GM12891 (cell line): Measurements from ENCODE around the gene SIRT6.
"Not testable (repeated sequence)": the region's sequence is repeated elsewhere in the genome, so short reads cannot be mapped to it uniquely, and the experiment has no call there.

Source experiments
- DNase-seq: peaks from one replicate; pipeline ENCODE4 v3.0.0; 2011; ENCODE audit warnings: low spot score; ENCODE audit not compliant: insufficient read length
- FAIRE-seq: peaks from 2 replicates; lab custom pipeline; 2011; peaks lifted over from hg19 to GRCh38; lab: Jason Lieb, UNC
- PAX5 ChIP-seq: IDR thresholded peaks from 2 replicates; pipeline ENCODE4 v1.6.1; 2011; ENCODE audit warnings: low read length, moderate library complexity, mild to moderate bottlenecking; ENCODE audit not compliant: insufficient read depth, severe bottlenecking
- POLR2A ChIP-seq: IDR thresholded peaks from 2 replicates; pipeline ENCODE4 v1.6.1; 2011; ENCODE audit warnings: low read depth, low read length, control low read depth
- POLR2AphosphoS5 ChIP-seq: IDR thresholded peaks from 2 replicates; pipeline ENCODE4 v1.6.1; 2011; ENCODE audit warnings: low read depth, low read length, control low read depth
- POU2F2 ChIP-seq: IDR thresholded peaks from 2 replicates; pipeline ENCODE4 v1.6.1; 2011; ENCODE audit warnings: low read depth, mild to moderate bottlenecking, control low read depth, low read length, moderate library complexity
- SPI1 ChIP-seq: IDR thresholded peaks from 2 replicates; pipeline ENCODE4 v1.6.1; 2011; ENCODE audit warnings: low read depth, low read length, control low read depth
- TAF1 ChIP-seq: IDR thresholded peaks from 2 replicates; pipeline ENCODE4 v1.6.1; 2011; ENCODE audit warnings: low read depth, low read length, control low read depth

SIRT6 gene

DNA sequence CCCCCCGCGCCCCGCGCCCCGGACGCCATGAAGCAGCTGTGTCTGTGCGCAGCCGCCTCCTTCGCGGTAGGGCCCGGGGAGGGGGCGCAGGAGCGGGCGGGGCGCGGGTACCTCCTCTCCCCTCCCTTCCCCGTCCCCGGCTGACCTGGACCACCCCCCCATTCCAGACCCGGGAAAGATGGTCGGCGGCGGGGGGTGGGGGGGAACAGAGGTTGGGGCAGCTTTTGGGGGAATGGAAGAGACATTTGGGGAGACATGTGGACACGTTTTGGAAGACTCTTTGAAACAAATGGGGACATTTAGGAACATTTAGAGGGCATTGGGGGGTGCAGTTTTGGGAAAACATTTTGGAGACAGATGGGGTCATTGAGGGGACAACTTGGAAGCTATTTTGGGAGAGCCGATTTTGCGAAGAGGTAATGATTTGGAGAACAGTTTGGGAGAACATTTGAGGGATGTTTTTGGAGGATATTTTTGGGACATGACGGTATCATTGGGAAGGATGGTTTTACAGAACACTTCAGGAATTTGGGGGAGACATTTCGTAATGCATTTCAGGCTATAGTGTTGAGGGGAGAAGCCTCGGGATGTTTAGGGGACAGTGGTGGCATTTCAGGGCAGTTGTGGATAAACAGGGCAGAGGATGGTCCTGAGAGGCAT is 16.2 kb upstream of the SIRT6 start:
- no peak for FAIRE-seq
- no peak for TF ChIP-seq SPI1
- no peak for TF ChIP-seq POLR2A
- TF ChIP-seq PAX5 = no peak
- no peak for TF ChIP-seq POLR2AphosphoS5
- no peak for TF ChIP-seq TAF1
- TF ChIP-seq POU2F2 = no peak
- DNase-seq = no peak

DNA sequence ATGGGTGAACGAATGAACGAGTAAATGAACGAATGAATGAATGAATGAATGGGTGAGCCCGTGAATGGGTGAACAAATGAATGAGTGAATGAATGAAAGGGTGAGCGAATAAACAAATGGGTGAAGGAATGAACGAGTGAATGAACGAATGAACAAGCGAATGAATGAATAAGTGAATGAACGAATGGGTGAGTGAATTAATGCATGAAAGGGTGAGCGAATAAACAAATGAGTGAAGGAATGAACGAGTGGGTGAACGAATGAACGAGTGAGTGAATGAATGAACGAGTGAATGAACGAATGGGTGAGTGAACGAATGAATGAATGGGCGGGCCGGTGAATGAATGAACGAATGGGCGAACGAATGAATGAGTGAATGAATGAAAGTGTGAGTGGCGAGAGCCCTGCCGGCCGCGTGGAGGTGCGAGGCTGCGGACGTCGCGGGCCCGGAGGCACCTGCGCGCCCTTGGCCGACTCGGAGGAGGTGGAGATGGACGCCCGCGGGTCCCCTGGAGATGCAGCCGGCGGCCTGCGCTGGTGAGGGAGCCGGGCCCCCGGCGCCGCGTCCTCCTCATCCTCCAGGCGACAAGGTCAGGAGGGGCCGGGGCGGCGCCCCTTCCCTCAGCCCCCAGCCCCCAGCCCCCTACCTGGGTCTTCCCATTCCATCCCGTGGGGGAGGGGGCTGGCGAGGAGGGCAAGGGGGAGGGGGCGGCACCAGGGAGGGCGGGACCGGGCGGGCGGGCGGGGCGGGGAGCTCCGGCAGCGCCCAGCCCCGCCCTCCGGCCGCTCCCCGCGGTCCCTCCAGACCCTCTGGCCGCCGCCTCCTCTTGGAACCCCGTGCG is 15.5 kb upstream of the SIRT6 start:
- FAIRE-seq = no peak
- DNase-seq = peak; percentile 54
- TF ChIP-seq PAX5 (no peak), POLR2A (no peak), POLR2AphosphoS5 (no peak), POU2F2 (no peak), TAF1 (no peak), SPI1 (no peak)

DNA sequence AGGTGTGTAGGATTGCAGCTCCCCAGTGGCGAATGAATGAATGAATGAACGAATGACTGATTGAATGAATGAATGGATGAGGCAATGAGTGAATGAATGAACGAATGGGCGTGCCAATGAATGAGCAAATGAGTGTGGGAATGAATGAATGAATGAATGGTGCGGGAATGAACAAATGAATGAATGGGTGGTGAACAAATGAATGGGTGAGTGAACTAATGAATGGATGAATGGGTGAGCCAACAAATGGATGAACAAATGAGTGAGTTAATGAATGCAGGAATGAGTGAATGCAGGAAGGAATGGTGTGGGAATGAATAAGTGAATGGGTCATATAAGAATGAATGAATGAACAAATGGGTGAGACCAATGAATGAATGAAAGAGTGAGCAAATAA is 14.9 kb upstream of the SIRT6 start:
- DNase-seq (no peak), FAIRE-seq (peak; percentile 20)
- TF ChIP-seq POLR2A (no peak), TAF1 (no peak), POU2F2 (no peak), SPI1 (no peak), PAX5 (no peak), POLR2AphosphoS5 (no peak)

DNA sequence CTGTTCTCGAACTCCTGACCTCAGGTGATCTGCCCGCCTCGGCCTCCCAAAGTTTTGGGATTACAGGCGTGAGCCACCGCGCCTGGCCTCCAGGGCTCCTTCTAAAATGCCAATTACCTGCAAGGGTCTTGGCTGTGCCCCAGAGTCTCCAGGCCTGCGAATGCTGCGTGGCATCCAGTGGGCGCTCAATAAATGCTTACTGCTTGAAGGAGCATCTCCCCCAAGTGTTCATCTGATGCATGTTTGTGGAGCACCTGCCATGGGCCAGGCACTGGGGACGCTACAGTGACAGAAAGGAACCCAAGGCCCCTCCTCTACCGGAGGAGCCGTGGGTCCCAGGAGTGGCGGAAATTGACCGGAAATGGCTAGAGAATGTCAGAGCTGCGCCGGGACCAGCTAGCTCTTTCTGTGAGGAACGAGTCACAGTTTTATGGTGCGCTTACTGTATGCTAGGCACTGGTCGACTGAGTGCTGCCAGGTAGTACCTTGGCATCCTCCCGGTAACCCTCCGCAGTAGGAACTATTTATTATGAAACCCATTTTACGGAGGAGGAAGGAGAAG is 14.3 kb upstream of the SIRT6 start:
- TF ChIP-seq POLR2A (no peak), SPI1 (no peak), TAF1 (no peak), PAX5 (no peak)
- DNase-seq (no peak), FAIRE-seq (no peak)

DNA sequence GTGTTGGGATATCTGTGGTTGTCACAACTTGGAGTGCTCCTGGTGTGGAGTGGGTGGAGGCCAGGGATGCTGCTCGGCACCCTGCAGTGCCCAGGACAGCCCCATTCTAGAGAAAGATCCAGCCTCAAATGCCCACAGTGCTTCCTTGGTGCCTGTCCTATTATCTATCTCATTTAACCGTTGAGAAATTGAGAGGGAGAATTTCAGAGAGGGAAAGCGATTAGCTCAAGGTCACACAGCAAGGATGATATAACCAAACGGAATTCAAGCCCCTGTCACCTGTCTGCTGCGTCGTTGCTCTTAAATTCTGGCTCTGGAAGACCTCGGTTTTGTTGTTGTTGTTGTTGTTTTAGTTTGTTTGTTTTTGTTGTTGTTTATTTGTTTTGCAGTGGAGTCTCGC is 13.6 kb upstream of the SIRT6 start:
- FAIRE-seq (no peak), DNase-seq (no peak)
- TF ChIP-seq POLR2A (no peak), SPI1 (no peak), TAF1 (no peak), PAX5 (no peak), POU2F2 (no peak), POLR2AphosphoS5 (no peak)

DNA sequence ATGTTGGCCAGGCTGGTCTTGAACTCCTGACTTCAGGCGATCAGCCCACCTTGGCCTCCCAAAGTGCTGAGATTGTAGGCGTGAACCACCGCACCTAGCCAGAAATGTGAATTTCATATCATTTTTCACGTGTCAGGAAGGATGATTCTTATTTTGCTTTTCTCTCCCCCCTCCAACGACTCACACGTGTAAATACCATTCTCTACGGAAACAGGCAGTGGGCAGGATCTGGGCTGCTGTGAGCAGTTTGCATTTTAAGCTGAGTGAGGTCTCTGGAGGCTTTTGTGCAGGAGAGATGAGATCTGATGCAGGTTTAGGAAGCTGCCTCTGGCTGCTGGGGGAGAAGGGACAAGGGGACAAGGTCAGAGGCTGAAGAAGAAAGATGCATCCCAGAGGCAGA is 12.0 kb upstream of the SIRT6 start:
- TF ChIP-seq PAX5 (no peak), SPI1 (no peak), POLR2AphosphoS5 (no peak), TAF1 (no peak), POU2F2 (no peak), POLR2A (no peak)
- no peak for FAIRE-seq
- no peak for DNase-seq

DNA sequence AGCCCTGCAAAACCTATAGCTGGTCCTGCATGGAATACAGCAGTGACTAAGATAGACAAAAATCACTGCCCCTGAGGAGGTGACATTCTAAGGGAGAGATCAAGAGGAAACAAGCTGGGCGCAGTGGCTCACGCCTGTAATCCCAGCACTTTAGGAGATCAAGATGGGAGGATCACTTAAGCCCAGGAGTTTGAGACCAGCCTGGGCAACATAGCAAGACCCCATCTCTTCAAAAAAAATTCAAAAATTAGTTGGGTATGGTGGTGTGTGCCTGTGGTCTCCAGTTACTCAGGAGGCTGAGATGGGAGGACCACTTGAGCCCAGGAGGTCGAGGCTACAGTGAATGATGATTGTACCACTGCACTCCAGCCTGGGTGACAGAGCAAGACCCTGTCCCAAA is 10.2 kb upstream of the SIRT6 start:
- not testable (repeated sequence) for FAIRE-seq

DNA sequence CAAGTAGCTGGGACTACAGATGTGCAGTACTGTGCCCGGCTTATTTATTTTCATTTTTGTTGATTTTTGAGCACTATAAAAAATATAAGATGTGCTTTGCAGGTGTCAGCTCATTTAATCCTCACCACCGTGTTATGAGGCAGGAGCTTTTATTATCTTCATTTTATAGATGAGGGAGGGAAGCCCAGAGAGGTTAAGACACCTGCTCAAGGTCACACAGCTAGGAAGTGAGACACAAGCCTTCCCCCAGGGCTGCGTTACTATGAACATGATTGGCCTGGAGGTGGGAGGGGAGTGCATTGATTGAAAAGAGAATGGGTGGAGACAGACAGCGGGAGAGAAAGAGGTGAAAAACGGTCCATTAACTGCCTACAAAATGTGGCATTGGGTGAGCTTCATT is 7.3 kb upstream of the SIRT6 start:
- no peak for FAIRE-seq
- DNase-seq = no peak
- TF ChIP-seq POU2F2 (no peak), POLR2A (no peak), POLR2AphosphoS5 (no peak), TAF1 (no peak), PAX5 (no peak), SPI1 (no peak)

More for the DNA sequence above, 10.2 kb upstream of the SIRT6 start:
- not testable (repeated sequence) for DNase-seq

DNA sequence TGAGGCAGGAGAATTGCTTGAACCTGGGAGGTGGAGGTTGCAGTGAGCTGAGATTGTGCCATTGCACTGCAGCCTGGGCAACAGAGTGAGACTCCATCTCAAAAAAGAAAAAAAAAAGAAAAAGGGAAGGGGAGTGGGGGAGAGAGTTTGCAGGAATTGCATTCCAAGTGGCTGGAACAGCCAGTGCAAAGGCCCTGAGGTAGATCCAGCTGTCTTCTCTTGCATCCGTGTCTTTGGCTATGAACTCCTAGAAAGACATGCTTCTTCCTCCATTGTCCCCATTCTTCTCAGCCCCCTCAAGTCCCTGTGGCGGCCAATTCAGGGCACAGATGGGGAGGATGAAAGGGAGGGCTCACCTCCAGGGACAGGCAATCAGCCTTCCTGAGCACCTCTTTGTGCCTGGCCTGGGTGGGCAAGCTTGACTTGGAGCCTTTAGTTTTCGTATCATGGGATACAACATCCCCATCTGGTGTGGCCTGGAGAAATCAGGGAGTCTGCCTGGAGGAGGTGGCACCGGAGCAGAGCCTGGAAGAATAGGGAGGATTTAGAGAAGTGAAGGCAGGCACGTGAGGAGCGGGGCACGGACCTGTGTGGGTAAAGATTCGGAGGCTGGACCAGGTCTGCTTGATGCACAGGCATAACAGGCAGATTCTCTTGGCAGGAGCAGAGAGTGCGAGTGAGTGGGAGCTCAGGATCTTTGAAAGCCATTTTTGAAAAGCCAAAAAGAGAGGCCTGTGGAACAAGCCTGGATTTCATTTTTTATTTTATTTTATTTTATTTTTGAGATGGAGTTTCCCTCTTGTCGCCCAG is 5.2 kb upstream of the SIRT6 start:
- TF ChIP-seq TAF1 = no peak
- no peak for TF ChIP-seq PAX5
- TF ChIP-seq POLR2A = no peak
- TF ChIP-seq SPI1 = no peak
- no peak for TF ChIP-seq POLR2AphosphoS5
- no peak for TF ChIP-seq POU2F2
- no peak for FAIRE-seq
- no peak for DNase-seq
